ENCODE data around the gene RNF13.
"Not testable (repeated sequence)": the region's sequence is repeated elsewhere in the genome, so short reads cannot be mapped to it uniquely, and the experiment has no call there.

RNF13 gene

GRCh38 chr3:149844091-149844490 lies 31.1 kb downstream of the RNF13 start:
- no peak for DNase-seq

- no peak for DNase-seq
Observed at GRCh38 chr3:149845570-149846244, 32.7 kb downstream of the RNF13 start.

DNA sequence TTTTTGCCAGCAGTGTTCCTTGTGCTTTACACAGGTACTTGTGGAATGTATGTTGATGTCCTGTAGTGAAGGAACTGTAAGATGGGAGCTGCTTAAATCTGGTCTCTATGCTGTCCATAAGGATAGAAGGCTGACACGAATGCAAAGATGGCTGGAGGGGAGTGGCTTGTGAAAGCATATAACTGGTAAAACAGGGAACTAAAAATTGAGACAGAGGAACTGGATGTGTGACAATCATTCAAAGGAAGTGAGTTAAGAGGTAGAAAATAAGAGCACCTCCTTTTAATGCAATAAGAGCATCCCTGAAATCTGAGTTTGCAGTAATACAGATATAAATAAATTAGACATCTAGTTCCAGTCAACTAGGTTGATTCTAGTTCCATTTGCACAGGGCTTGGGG lies 35.2 kb downstream of the RNF13 start:
- peak; percentile 20 for DNase-seq

- no peak for DNase-seq
Observed at GRCh38 chr3:149848688-149849087, 35.7 kb downstream of the RNF13 start.

- peak; percentile 86 for DNase-seq
Observed at GRCh38 chr3:149850787-149851584, 38.0 kb downstream of the RNF13 start.

- DNase-seq, result no peak
Observed at GRCh38 chr3:149858911-149859310, 45.9 kb downstream of the RNF13 start.

DNA sequence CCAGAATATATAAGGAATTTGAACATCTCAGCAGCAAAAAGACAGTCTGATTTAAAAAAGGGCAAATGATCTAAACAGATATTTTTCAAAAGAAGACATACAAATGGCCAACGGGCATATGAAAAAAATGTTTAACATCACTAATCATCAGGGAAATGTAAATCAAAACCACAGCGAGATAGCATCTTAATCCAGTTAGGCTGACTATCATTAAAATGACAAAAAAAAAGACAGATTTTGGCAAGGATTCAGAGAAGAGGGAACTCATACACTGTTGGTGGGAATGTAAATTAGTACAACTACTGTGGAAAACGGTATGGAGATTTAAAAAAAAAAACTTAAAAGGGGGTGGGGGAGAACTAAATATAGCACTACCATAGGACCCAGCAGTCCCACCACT lies 47.9 kb downstream of the RNF13 start:
- no peak for DNase-seq

DNA sequence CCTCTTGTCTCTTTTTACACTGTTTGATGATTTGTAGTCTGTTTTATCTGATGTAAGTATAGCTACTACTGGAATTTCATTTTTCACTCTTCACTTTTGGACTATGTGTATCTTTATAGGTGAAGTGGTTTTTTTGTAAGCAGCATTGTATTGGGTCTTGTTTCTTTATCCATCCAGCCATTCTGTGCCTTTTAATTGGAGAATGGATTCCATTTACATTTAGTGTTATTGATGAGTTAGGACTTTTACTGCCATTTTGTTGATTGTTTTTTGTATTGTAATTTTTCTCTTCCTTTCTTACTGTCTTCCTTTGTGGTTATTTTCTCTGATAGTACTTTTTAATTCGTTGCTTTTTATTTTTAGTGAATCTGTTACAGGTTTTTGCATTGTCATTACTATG lies 54.5 kb downstream of the RNF13 start:
- DNase-seq, result no peak

- no peak for DNase-seq
Observed at GRCh38 chr3:149871855-149872254, 58.8 kb downstream of the RNF13 start.

- DNase-seq, result peak; percentile 9
Observed at GRCh38 chr3:149872589-149872988, 59.6 kb downstream of the RNF13 start.

DNA sequence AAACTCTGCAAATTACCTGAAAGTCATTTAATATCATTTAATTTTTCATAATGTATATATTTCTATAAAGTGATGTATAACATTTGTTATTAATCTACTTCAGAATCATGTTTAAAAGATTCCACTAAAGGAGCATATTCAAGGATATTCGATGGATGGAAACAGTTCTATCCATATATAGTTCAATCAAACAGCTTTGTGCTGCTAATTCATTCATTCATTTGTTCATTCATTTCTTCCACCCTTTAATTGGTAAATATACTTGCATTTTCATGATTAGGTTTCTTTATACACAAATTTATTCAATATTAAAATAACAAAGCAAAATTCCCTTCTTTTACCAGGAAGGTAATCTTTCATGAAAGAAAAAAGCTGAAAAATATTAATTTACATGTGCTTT lies 64.7 kb downstream of the RNF13 start:
- DNase-seq, result no peak

- DNase-seq, result peak; percentile 70
Observed at GRCh38 chr3:149879872-149880271, 66.9 kb downstream of the RNF13 start.

DNA sequence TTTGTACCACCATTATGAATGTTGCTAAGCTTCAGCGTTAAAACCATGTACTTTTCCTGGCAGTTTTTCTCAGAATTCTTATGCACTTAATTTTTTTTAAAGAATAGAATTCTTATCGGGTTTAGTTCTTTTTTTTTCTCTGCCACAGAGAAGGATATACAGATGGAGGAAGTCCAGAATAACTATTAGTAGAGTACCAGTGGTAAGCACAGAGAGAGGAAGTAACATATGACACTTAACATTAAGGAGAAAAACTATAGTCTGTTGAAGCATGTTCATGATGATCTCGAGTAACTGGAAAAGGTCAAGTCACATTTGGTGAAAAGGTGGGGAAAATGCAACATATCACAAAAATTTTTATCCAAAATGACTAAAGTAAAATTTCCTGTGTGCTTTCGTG lies 68.9 kb downstream of the RNF13 start:
- DNase-seq, result no peak

- no peak for DNase-seq
Observed at GRCh38 chr3:149883134-149883533, 70.1 kb downstream of the RNF13 start.

- not testable (repeated sequence) for DNase-seq
Observed at GRCh38 chr3:149883860-149884259, 70.8 kb downstream of the RNF13 start.

DNA sequence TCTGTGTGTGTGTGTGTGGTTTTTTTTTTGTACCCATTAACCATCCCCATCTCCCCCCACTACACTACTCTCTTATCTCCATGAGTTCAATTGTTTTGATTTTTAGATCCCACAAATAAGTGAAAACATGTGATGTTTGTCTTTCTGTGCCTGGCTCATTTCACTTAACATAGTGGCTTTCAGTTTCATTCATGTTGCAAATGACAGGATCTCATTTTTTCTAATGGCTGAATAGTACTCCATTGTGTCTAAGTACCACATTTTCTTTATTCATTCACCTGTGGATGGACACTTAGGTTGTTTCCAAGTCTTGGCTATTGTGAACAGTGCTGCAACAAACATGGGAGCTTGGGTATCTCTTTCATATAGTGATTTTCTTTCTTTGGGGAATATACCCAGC lies 71.8 kb downstream of the RNF13 start:
- DNase-seq, result not testable (repeated sequence)

DNA sequence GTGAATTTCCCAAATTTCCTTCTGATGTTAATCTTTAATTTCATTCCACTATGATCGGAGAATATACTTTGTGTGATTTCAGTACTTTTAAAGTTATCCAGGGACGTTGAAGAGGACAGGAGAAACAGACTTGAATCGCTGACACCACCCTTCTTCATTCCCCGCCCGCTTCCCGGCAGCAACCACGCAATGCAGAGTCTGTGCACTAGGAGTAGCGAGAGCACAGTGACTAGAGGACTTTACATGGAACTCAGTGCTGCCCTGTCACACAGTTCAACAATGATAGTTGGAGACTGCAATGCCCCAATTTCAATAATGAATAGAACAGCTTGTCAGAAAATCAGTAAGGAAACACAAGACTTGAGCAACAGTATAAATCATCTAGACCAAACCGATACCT lies 73.9 kb downstream of the RNF13 start:
- no peak for DNase-seq

DNA sequence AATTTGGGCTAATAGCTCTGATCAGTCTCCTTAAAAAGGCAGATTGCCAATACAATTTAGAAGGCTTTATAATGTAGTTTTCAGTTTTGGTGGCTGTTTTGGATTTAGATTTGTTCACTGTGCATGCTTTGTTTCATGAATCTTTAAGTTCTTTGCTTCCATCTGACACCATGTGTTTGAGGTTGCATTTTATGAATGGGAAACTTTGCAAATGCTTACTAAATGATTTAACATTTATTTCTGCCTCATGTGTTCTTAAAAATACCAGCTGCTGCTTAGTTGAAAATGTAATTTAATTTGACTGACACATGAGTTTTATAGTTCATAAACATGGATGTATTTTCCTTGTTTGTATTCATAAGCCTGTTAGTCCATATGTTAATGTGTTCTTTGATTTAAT lies 78.6 kb downstream of the RNF13 start:
- no peak for DNase-seq

GRCh38 chr3:149892371-149892770 lies 79.4 kb downstream of the RNF13 start:
- DNase-seq, result no peak

DNA sequence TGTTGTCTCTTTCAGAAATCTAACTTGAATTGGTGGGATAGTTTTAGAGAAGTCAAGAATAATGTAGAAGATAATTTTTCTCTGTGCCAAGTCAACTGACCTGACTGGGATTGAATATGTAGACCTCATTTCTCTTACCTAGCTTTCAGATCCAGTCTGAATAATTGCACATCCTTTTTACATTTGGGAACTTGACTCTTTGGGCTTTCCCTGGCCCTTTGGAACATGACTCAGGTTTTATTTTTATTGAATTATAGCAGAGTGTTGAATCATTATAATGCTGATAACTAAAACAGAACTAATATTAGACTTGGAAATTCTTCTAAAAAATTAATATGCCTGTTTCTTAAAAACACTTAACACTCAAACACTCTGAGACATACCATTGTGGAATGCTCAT lies 81.2 kb downstream of the RNF13 start:
- no peak for DNase-seq

- no peak for DNase-seq
Observed at GRCh38 chr3:149895339-149895738, 82.3 kb downstream of the RNF13 start.

GRCh38 chr3:149895769-149896168 lies 82.8 kb downstream of the RNF13 start:
- no peak for DNase-seq

- DNase-seq, result peak; percentile 59
Observed at GRCh38 chr3:149898771-149899170, 85.8 kb downstream of the RNF13 start.

DNA sequence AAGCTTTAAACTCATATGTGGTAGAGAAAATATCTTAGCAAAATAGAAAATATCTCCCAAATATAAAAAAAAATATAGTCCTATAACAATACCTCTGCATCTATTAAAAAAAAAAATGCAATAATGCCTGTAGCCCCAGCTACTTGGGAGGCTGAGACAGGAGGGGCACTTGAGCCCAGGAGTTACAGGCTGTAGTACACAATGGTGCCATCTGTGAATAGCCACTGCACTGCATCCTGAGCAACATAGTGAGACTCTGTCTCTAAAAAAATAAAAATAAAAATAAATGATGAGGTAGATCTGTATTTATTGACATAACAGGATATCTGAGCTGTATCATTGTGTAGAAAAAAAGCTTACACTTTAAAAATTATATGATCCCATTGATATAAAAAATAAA lies 87.3 kb downstream of the RNF13 start:
- DNase-seq, result no peak

DNA sequence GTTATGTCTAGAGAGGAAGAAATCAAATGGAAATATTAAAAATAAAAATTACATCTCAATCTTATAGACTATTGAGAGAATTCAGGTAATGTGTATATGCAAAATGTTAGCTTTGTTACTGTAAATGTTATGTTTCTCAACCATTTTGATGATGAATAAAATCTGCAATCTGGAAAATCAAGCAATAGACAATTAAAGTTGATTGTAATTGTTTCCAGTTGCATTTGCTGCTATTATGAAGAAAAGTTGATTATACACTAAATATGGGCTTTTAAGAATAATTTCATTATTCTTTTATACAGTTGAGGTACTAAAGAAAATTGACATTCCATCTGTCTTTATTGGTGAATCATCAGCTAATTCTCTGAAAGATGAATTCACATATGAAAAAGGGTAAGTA lies 88.8 kb downstream of the RNF13 start:
- DNase-seq, result no peak
